Activated T-cell treated with anti-CD3 and anti-CD28 coated beads for 48 hours (primary cell): ENCODE data around the gene SLC24A4.

ENCODE experiments used
- DNase-seq: peaks from one replicate; pipeline ENCODE4 v3.0.0-alpha.2; 2020; ENCODE audit warnings: low read depth

The SLC24A4 gene

DNA sequence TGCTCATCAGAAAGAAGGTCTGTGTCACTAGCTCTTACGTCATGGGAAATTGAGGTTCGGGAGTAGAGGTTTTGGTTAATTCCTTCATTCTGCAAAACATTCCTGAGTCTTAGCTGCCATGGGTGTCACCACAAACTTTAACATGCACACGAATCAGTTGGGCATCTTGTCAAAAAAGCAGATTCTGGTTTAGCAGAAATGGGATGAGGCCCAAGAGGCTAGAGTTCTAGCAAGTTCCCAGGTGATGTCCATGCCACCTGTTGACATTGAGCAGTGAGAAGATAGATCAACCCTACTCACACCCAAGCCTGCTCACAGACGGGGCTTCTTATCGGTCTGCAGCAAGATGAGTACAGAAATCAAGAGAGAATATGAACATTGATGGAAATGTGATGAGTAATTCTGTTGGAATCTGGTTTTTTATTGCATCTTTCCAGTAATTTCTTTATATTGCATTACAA is 179.0 kb downstream of the SLC24A4 start:
- no peak for DNase-seq

- no peak for DNase-seq
These were observed 179.7 kb downstream of the SLC24A4 start for GRCh38 chr14:92502541-92503286.

DNA sequence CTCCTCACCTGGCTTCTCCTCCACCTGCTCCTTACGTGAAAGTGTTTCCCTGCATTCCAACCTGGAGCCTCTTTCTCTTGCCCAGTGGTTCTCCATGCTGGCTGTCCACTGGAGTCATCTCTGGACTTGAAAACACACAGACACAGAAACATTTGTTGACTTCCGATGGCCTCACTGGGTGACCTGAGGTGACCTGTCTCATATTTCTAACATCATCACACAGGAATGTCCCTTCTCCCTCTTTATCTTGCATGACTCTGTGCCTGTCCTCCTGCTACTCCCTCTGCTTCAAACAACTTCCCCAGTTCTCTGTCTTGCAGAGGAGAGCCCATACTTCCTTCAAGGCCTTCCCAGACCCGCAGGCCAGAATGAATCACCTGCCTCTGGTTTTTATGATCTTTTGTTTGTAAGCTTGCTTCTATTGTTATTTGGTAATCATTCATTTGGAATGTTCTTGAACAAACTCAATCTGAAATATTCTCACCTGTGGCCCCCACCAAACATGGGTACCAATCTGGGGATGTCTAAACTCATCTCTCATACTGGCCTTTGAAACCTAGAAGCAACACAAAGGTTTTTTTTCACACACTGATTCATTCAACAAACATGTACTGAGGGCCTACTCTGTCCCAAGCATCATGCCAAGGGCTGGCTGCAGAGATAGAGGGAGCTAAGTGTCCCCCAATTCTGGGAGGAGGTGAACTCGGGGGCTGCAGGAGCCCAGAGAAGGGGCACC is 181.0 kb downstream of the SLC24A4 start:
- no peak for DNase-seq

GRCh38 chr14:92505826-92506225 is 182.9 kb downstream of the SLC24A4 start:
- no peak for DNase-seq

- no peak for DNase-seq
These were observed 183.3 kb downstream of the SLC24A4 start for GRCh38 chr14:92506231-92506630.

- DNase-seq = no peak
These were observed 184.3 kb downstream of the SLC24A4 start for GRCh38 chr14:92507174-92507768.

GRCh38 chr14:92510972-92511371 is 188.0 kb downstream of the SLC24A4 start:
- DNase-seq = no peak

DNA sequence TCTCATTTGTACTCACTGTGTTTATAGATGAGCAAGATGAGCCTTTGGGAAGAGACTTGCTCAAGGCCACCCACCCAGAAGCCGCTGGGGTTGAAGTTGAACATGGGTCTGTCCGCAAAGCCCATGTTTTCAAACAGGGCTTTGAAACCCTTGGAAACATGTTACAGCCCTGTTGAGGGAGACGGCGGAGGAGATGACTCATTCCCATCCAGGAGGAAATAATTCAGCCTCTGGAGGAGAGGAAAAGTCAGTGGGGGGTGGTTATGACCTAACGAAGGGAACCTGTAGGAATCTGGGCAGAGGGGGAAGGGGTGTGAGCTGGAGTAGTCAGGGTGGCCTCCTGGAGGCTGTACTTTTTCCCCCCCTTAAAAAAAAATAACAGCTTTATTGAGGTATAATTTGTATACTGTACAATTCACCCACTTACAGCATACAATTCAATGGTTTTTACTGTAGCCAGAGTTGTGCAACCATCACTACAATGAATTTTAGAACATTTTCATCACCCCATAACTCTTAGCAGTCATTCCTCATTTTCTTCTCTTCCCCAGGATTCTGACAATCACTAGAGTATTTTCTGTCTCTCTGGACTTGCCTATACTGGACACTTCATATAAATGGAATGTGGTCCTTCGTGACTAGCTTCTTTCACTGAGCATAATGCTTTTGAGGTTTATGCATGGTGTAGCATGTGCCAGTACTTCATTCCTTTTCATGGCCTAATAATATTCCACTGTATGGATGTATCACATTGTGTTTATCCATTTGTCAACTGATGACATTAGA is 188.7 kb downstream of the SLC24A4 start:
- no peak for DNase-seq

- DNase-seq = no peak
These were observed 189.8 kb downstream of the SLC24A4 start for GRCh38 chr14:92512807-92513203.

DNA sequence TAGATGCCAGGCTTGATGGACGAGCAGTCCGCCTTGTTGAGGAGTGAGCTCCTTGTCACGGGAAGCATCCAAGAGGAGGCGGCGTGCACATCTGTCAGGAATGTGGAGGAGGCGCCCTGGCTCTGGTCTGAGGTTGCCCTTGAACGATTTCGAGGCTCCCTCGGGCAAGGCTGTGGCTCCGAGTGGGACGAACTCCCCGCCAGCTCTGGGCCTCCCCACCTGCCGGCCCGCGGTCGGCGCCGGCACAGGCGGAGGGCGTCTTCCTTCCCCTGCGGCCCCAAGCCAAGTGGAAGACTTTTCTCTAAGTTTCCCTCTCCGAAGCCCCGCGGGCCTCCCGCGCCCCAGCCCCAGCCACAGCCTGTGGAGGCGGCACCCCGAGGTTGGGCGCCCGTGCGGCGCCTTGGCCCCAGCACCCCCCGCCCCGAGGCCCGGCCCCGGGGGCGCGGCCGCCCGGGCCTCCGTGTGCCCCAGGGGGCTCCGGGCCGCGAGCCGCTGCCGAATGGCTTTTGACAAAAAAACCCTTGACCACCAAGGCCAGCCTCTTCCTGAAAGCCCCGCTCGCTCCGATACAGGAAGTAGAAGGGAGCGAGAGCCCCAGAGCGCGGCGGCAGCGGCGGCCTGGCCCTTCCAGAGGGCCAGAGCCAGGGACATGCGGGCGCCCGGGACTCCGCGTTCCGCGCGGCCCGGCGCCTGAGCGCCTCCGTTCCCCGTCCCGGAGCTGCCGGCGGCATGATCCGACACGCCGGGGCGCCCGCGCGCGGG is 190.4 kb downstream of the SLC24A4 start, which contains the start of gene RIN3:
TSS of gene RIN3 (plus strand) at position 578 of the 762 bp plus-strand sequence. CDS start at position 730, 152 bp downstream.
- peak; percentile 43 for DNase-seq

DNA sequence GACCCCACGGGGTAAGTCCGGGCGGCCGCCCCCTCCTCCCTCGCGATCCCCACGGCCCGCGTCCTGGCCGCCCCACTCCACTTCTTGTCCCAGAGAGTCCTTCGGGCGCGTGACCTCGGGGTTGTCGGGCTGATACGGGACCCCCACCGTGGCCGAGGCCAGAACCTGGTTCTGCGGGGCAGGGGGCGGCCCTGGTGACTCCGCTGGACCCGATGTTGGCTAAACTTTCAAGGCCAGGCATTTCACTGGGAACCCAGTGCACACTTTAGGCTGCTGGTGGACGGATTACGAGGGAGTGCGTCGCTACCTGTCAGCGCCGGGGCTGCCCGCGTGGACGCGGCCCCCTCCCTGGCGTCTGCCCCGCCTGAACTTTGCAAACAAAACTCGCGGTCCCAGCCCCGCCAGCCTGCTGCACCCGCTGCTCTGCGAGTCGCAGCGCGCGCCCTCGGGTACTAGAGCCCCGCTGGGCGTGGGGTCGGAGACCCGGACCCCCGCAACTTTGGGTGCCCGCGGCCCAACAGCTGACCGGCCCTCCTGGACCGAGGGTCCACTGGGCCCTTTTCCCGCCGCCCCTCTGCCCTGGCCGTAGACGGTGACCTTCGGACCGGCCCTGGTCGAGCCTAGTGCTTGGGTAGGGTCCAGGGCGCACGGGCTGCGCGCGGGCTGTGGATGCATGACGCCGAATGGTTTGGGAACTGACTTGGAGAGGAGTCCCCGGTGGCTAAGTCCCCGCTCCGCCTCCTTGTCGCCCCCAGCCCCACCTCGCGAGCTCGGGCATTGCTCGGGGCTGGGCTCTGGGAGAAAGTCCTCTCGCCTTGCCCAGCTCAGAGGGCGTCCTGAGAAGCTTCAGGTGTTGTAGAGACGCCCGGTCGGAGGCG is 191.2 kb downstream of the SLC24A4 start:
- no peak for DNase-seq

DNA sequence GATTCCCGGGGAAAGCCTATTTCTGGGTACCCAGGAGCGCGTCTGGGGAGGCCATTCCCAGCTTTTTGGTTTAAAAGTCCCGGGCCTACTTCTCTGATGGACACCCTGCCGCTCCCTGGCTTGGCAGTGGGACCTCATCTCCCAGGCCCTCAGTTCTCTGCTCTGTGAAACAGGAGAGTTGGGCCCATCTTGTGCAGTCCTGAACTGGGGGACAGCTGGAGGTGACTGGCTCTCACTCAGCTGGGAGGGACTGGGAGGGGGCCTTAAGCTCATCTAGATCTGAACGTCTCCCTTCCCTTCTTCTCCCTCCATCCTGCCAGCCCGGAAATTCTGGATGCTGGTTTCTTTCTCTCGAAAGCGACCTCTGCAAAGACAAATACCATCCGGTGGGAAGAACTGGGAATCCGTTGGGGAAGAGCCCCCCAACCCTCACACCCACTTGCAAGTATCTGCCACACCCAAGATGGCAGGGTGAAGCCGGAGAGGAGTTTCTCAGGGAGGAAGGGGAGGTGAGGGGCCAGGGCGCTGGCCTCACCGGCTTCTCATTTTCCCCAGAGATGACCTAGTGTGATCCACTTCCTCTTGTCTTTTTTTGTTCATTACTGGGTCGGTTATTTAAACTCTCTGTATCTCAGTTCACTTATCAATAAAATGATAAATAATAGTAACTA is 192.0 kb downstream of the SLC24A4 start:
- no peak for DNase-seq

- DNase-seq = no peak
These were observed 192.8 kb downstream of the SLC24A4 start for GRCh38 chr14:92515546-92516343.

GRCh38 chr14:92516344-92516965 is 193.5 kb downstream of the SLC24A4 start:
- no peak for DNase-seq

DNA sequence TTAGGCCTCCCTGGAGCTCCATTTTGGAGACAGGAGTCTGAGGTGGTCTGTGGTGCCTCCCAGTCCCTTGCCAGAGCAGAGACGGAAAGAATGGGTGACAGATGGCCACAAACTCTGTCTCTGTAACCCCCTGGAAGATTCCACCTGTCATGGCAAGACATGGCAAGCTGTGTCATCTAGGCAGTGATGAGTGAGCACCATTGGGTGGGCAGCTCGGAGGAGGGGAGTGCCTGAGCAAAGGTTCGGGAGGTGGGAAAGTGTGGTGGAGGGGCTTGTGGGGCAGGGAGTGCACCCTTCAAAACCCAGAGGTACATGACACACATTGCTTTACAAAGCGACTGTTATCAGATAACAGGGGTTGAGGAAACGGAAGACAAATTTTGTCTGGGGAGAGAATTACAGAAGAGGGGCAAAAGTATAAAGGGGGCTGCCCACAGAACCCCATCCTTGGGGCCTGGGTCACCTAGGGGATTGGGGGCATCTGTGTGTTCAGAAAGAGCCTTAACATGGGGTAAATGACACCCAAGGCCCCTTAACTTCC is 194.1 kb downstream of the SLC24A4 start:
- no peak for DNase-seq

DNA sequence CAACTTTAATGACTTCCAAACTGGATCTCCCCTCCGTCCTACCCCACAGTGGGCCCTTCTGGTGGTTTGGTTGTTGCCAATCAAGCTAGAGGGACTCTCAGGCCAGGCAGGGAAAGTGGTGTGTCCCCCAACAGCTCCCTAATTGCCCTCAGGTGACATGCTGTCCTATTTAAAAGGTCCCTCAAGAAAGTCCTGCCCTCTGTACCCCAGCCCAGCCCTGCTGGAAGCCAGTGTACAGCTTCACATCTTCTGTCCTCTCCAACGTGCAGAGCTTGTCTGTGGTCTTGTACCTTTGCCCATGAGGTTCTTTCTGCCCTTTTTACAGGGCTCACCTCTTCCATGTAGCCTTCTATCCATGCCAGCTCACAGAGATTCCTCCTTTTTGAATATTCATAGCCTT is 194.8 kb downstream of the SLC24A4 start:
- no peak for DNase-seq

DNA sequence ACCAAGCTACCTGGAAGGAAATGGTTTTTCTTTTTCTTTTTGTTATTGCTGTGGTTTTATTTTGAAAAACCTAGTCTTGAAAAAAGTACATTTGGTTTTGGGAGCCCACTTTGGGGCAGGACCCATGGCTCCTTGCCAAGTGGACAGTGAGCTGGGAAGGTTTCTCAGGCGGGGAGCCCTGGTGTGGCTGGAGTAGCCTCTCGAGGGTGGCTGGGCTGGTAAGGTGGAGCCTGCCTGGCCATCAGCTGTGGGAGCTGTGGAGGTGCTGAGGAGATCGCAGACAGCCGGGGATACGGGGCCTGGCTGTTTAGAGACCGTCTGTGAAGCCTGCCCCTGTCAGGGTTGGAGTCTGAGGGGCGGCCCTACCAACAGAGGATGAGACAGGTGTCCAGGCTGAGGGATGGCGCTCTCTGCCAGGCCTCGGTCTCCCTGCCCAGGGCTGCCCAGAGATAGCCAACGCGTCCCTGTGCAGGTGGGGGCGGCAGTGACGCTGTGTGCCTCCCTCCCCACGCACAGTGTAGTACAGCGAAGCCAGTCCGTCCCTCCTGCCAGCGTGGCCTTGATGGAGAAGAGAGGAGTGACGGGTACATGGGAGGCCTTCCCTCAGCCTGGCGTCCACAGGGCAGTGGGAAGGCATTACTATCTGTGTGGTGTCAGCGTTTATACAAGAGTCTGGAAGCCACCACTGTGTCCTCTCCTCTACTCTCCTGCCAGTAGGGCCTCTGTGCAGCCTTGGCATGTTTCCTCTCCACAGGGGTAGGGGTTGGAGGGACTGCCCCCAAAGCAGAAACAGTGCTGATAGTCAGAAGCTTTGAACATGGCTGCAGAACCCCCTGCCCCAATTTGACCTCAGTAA is 196.5 kb downstream of the SLC24A4 start:
- DNase-seq = no peak
